ENCODE data around the gene OTOGL. TPM values are rescaled to one million over a fixed set of nuclear protein-coding genes. Genes with fewer than 3 reads are reported as not detected.

Gene OTOGL
- total RNA-seq, 3 donors from 2014 or later: 0.16 to 1.3 (median 0.59) TPM

DNA sequence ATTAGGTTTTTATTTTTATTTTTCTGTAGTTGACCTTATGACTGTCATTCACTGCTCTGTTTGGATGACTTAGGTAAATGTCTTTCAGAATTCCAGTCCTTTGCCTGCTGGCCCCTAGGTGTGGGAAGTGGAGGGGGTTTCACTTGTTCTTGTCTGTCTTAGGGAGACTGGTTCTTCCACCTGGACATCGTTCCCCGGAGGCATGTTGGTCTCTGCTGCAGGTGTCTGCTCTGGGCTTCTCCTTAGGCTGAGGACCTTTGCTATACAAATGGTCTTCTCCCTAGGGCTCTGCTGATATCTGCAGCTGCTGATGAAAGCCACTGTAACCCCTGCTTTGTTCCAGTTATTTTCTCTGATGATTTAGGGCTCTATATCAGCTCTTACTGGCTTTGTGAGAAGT is 97.1 kb downstream of the OTOGL start:
- no peak overlapping the region for H3K27ac ChIP-seq
- TF ChIP-seq POLR2A (IDR thresholded peaks at IDR 0.05) (no peak), POLR2AphosphoS5 (IDR thresholded peaks at IDR 0.05) (no peak)
- TF ChIP-seq, protein P1, sequence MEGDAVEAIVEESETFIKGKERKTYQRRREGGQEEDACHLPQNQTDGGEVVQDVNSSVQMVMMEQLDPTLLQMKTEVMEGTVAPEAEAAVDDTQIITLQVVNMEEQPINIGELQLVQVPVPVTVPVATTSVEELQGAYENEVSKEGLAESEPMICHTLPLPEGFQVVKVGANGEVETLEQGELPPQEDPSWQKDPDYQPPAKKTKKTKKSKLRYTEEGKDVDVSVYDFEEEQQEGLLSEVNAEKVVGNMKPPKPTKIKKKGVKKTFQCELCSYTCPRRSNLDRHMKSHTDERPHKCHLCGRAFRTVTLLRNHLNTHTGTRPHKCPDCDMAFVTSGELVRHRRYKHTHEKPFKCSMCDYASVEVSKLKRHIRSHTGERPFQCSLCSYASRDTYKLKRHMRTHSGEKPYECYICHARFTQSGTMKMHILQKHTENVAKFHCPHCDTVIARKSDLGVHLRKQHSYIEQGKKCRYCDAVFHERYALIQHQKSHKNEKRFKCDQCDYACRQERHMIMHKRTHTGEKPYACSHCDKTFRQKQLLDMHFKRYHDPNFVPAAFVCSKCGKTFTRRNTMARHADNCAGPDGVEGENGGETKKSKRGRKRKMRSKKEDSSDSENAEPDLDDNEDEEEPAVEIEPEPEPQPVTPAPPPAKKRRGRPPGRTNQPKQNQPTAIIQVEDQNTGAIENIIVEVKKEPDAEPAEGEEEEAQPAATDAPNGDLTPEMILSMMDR (IDR thresholded peaks at IDR 0.05): no peak
- no peaks in the 10 kb centered on the region for H3K9me3 ChIP-seq
- no peaks in the 10 kb centered on the region for H3K36me3 ChIP-seq
- no peaks in the 10 kb centered on the region for H3K27me3 ChIP-seq
- DNase-seq (ENCODE audit: low spot score in 2 of 2): no peak
- no peak overlapping the region for H3K4me3 ChIP-seq
- H3K4me1 ChIP-seq: no peaks in the 10 kb centered on the region
- intact Hi-C loops (cut with DNase I; ENCODE audit: low total_unique reads): no loop called here

DNA sequence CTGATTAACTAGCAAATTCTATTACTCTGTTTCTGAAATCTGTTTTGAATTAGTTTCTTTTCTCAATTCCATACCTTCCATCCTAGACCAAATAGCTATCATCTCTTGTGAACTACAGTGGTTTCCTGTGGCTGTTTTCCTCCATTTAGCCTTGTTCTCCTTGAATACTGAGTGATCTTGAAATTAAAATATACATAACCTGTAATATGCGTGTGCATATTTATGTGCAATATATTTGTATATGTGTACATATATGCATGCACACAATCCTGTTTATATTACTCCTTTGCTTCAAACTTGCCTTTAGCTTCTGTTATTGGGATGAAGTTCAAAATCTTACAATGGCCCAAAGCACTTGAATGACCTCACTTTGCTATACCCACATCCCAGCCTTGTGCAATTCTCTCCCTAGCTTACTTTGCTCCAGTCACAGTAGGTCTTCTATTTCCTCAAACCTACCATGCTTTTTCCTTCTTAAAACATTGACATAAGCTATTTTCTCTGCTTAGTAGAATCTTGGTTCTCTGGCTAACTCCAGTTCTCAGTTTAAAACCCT is 99.5 kb downstream of the OTOGL start:
- TF ChIP-seq POLR2AphosphoS5 (IDR thresholded peaks at IDR 0.05) (no peak), POLR2A (IDR thresholded peaks at IDR 0.05) (no peak)
- TF ChIP-seq, protein P1 (IDR thresholded peaks at IDR 0.05): no peak

DNA sequence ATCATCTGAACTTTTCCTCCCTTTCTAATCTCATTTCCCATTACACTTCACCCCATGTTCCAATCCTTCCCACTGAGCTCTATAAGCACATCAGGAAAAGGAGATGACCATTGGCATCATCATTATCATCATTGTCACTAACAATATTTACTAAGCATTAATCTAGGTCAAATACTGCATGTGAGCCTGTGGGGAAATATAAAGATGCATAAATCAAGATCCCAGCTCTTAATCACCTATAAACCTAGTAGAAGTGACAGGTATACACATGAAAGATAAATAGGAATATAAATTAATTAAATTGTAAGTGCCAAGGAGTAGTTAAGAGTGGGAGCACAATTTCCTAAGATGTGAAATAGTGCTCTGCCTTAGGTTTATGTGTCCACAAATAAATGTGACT is 100.6 kb downstream of the OTOGL start:
- TF ChIP-seq POLR2A (IDR thresholded peaks at IDR 0.05): no peak
- TF ChIP-seq, protein P1 (IDR thresholded peaks at IDR 0.05): no peak
- no peak for TF ChIP-seq POLR2AphosphoS5 (IDR thresholded peaks at IDR 0.05)

More for the DNA sequence above, 99.5 kb downstream of the OTOGL start:
- no peak overlapping the region for H3K4me3 ChIP-seq
- no peak for DNase-seq (ENCODE audit: low spot score in 2 of 2)
- H3K9me3 ChIP-seq: no peaks in the 10 kb centered on the region
- no peak overlapping the region for H3K27ac ChIP-seq
- no peaks in the 10 kb centered on the region for H3K4me1 ChIP-seq
- H3K36me3 ChIP-seq: no peaks in the 10 kb centered on the region
- H3K27me3 ChIP-seq: no peaks in the 10 kb centered on the region
- intact Hi-C loops (cut with DNase I; ENCODE audit: low total_unique reads): no loop called here

DNA sequence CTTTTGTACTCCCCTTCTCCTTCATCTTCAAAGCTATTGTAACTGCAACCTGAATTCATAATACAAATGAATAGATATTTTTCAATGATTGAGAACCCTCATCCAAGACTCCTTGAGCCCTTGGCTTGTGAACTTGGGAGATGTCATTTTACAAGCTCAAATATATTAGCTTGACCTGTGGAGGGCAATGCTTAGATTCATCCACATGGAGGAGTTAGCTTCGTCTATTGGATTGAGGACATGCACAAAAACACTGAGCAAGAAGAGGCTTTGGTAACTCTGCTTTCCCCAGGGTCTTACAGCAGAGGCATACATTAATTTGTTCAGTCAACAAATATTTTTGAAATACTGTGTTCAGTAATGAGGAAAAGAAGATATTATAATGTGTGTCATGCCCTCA is 101.1 kb downstream of the OTOGL start:
- intact Hi-C loops (cut with DNase I; ENCODE audit: low total_unique reads): no loop called here
- no peaks in the 10 kb centered on the region for H3K4me1 ChIP-seq

More for the DNA sequence above, 100.6 kb downstream of the OTOGL start:
- intact Hi-C loops (cut with DNase I; ENCODE audit: low total_unique reads): no loop called here
- H3K27ac ChIP-seq: no peak overlapping the region
- H3K4me3 ChIP-seq: no peak overlapping the region
- no peak for DNase-seq (ENCODE audit: low spot score in 2 of 2)
- no peaks in the 10 kb centered on the region for H3K36me3 ChIP-seq
- H3K9me3 ChIP-seq: no peaks in the 10 kb centered on the region
- H3K27me3 ChIP-seq: no peaks in the 10 kb centered on the region
- H3K4me1 ChIP-seq: no peaks in the 10 kb centered on the region

DNA sequence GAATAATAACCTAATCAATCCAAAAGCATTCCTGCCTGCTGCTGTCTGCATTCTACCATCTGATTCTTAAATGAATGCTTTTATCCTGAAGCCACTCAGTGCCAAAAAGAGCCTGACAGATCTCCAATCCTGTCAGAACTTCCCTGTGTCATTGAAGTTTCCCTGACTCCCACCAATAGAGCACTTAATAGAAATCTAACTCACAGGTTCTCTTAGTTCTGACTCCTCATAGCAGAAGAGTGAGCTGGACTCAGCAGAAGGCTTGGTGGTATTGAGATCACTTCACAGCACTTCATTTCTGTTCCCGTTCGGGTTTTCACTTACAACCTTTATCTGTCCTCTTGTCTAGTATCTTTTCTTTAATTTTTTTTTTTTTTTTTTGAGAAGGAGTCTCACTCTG is 102.6 kb downstream of the OTOGL start:
- no peaks in the 10 kb centered on the region for H3K27me3 ChIP-seq
- H3K36me3 ChIP-seq: no peaks in the 10 kb centered on the region
- H3K4me3 ChIP-seq: no peak overlapping the region
- H3K9me3 ChIP-seq: no peaks in the 10 kb centered on the region
- no peak for DNase-seq (ENCODE audit: low spot score in 2 of 2)
- TF ChIP-seq, protein P1 (IDR thresholded peaks at IDR 0.05): no peak
- TF ChIP-seq POLR2AphosphoS5 (IDR thresholded peaks at IDR 0.05): no peak
- no peak for TF ChIP-seq POLR2A (IDR thresholded peaks at IDR 0.05)
- intact Hi-C loops (cut with DNase I; ENCODE audit: low total_unique reads): no loop called here
- H3K27ac ChIP-seq: no peak overlapping the region
- no peaks in the 10 kb centered on the region for H3K4me1 ChIP-seq

More for the DNA sequence above, 101.1 kb downstream of the OTOGL start:
- Histone ChIP-seq H3K27ac (no peak overlapping the region), H3K36me3 (no peaks in the 10 kb centered on the region), H3K27me3 (no peaks in the 10 kb centered on the region), H3K9me3 (no peaks in the 10 kb centered on the region), H3K4me3 (no peak overlapping the region)
- TF ChIP-seq POLR2AphosphoS5 (IDR thresholded peaks at IDR 0.05) (no peak), POLR2A (IDR thresholded peaks at IDR 0.05) (no peak)
- TF ChIP-seq, protein P1 (IDR thresholded peaks at IDR 0.05): no peak
- DNase-seq (ENCODE audit: low spot score in 2 of 2): no peak

Measured in breast epithelium (tissue), 4 donors.